Esophagus muscularis mucosa (tissue), 3 donors: ENCODE results near the gene LRRN2.

ENCODE experiments used
- EP300 ChIP-seq: sonication (generic); formaldehyde crosslinking; IDR thresholded peaks from one replicate; pipeline ENCODE4 v1.6.1; 2017; ENCODE audit warnings: antibody characterized with exemption
- TF ChIP-seq, protein P1 (sequence below), 3 experiments: fragments of 200-600 bp in 2 of 3; fragments of 450-650 bp in 1 of 3; sonication (generic) in 2 of 3; IDR thresholded peaks; one replicate each; pipeline ENCODE4 v1.5.1; 2017 to 2019; ENCODE audit warnings: antibody characterized with exemption in 3 of 3, mild to moderate bottlenecking in 2 of 3, moderate library complexity in 1 of 3

DNA sequence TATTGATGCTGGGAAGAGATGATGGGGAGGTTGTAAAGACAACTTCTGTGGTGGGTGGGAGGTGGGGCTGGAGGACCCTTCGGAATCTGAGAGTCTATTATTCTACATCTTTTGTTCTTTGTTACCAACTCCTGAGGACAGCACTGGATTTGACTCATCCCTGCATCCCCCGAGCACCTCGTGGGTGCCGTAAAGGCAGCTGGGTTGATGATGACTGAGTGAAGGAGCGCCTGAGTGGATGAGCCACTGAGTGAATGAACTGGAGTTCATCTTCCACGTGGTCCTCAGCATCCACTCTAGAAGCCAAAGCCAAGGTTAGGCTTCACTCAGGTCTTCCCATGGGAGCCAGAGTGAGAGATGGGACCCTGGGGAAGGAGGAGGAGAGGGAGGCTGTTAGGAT lies 77.6 kb downstream of the LRRN2 start:
- TF ChIP-seq, protein P1, sequence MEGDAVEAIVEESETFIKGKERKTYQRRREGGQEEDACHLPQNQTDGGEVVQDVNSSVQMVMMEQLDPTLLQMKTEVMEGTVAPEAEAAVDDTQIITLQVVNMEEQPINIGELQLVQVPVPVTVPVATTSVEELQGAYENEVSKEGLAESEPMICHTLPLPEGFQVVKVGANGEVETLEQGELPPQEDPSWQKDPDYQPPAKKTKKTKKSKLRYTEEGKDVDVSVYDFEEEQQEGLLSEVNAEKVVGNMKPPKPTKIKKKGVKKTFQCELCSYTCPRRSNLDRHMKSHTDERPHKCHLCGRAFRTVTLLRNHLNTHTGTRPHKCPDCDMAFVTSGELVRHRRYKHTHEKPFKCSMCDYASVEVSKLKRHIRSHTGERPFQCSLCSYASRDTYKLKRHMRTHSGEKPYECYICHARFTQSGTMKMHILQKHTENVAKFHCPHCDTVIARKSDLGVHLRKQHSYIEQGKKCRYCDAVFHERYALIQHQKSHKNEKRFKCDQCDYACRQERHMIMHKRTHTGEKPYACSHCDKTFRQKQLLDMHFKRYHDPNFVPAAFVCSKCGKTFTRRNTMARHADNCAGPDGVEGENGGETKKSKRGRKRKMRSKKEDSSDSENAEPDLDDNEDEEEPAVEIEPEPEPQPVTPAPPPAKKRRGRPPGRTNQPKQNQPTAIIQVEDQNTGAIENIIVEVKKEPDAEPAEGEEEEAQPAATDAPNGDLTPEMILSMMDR (IDR thresholded peaks at IDR 0.05): no peak
- no peak for TF ChIP-seq EP300
